Neural cell (in vitro differentiated cells): Measurements from ENCODE around the gene SHISA7. TPM values are rescaled to one million over a fixed set of nuclear protein-coding genes. Genes with fewer than 3 reads are reported as not detected.

Experiments
- H2AFZ ChIP-seq: fragments of 200-600, 300-800 bp; sonication (generic), shearing (Covaris generic); 2 replicates; pipeline ENCODE4 v1.6.0; 2014; ENCODE audit warnings: low read depth, mild to moderate bottlenecking, antibody characterized with exemption, low read length, moderate library complexity
- H3F3A ChIP-seq: fragments of 200-600 bp; shearing (Covaris generic); 2 replicates; pipeline ENCODE4 v1.6.1; 2016; ENCODE audit warnings: mild to moderate bottlenecking, moderate library complexity, mixed read lengths, antibody characterized with exemption, low read length; ENCODE audit not compliant: insufficient read depth, poor library complexity, severe bottlenecking
- H3K27ac ChIP-seq: fragments of 200-600, 300-800 bp; sonication (generic), shearing (Covaris generic); 2 replicates; pipeline ENCODE4 v1.5.1; 2014; ENCODE audit warnings: mild to moderate bottlenecking, low read length, moderate library complexity
- H3K27me3 ChIP-seq: fragments of 300-800, 200-600 bp; sonication (generic), shearing (Covaris generic); 2 replicates; pipeline ENCODE4 v1.6.0; 2014; ENCODE audit warnings: mild to moderate bottlenecking, low read depth, low read length, moderate library complexity; ENCODE audit not compliant: insufficient read depth
- H3K36me3 ChIP-seq: fragments of 300-800, 200-600 bp; sonication (generic), shearing (Covaris generic); 2 replicates; pipeline ENCODE4 v1.5.1; 2014; ENCODE audit warnings: mild to moderate bottlenecking, antibody characterized with exemption, low read length, moderate library complexity; ENCODE audit not compliant: insufficient read depth
- H3K4me2 ChIP-seq: fragments of 300-800, 200-600 bp; sonication (generic), shearing (Covaris generic); 2 replicates; pipeline ENCODE4 v1.6.0; 2014; ENCODE audit warnings: mild to moderate bottlenecking, low read length
- H3K4me3 ChIP-seq: fragments of 300-800, 200-600 bp; sonication (generic), shearing (Covaris generic); 2 replicates; pipeline ENCODE4 v1.5.1; 2014; ENCODE audit warnings: mild to moderate bottlenecking, low read length, moderate library complexity
- H3K79me2 ChIP-seq: fragments of 200-600 bp; shearing (Covaris generic); replicated peaks from 2 replicates; pipeline ENCODE4 v1.6.0; 2014; ENCODE audit warnings: mild to moderate bottlenecking, low read length, moderate library complexity; ENCODE audit not compliant: insufficient read depth
- H3K9ac ChIP-seq: fragments of 300-800, 200-600 bp; sonication (generic), shearing (Covaris generic); 2 replicates; pipeline ENCODE4 v1.6.1; 2016; ENCODE audit warnings: mild to moderate bottlenecking, low read length, mixed read lengths
- H3K9me2 ChIP-seq: fragments of 200-600 bp; shearing (Covaris generic); 2 replicates; pipeline ENCODE4 v1.6.1; 2016; ENCODE audit warnings: mild to moderate bottlenecking, low read length, mixed read lengths; ENCODE audit not compliant: insufficient read depth
- H3K9me3 ChIP-seq: fragments of 200-600, 300-800 bp; sonication (generic), shearing (Covaris generic); 2 replicates; pipeline ENCODE4 v1.6.1; 2016; ENCODE audit warnings: mild to moderate bottlenecking, mixed run types, low read length, moderate library complexity, mixed read lengths
- H4K20me1 ChIP-seq: fragments of 200-600 bp; shearing (Covaris generic); 2 replicates; pipeline ENCODE4 v1.6.1; 2016; ENCODE audit warnings: mild to moderate bottlenecking, mixed run types; ENCODE audit not compliant: insufficient read depth
- CTCF ChIP-seq: fragments of 450-650 bp; IDR thresholded peaks from 2 replicates; pipeline ENCODE4 v1.5.1; 2014; ENCODE audit warnings: antibody characterized with exemption, mild to moderate bottlenecking, moderate library complexity; ENCODE audit not compliant: poor library complexity, severe bottlenecking
- EP300 ChIP-seq: fragments of 450-650 bp; conservative IDR thresholded peaks from 2 replicates; pipeline ENCODE4 v1.6.1; 2014; ENCODE audit warnings: antibody characterized with exemption, mild to moderate bottlenecking, moderate library complexity; ENCODE audit not compliant: poor library complexity, severe bottlenecking
- EZH2 ChIP-seq: fragments of 200-600, 300-800 bp; shearing (Covaris generic), sonication (generic); IDR thresholded peaks from 2 replicates; pipeline ENCODE4 v1.6.1; 2014; ENCODE audit warnings: antibody characterized with exemption, low read length, borderline replicate concordance, mild to moderate bottlenecking; ENCODE audit not compliant: insufficient read depth, poor library complexity, severe bottlenecking
- MXI1 ChIP-seq: fragments of 450-650 bp; conservative IDR thresholded peaks from 2 replicates; pipeline ENCODE4 v1.6.1; 2014; ENCODE audit warnings: antibody characterized with exemption, mild to moderate bottlenecking; ENCODE audit not compliant: poor library complexity, severe bottlenecking
- POLR2AphosphoS5 ChIP-seq: IDR thresholded peaks from 2 replicates; pipeline ENCODE4 v1.6.1; 2012
- RAD21 ChIP-seq: fragments of 450-650 bp; conservative IDR thresholded peaks from 2 replicates; pipeline ENCODE4 v1.6.1; 2014; ENCODE audit warnings: antibody characterized with exemption, mild to moderate bottlenecking, moderate library complexity
- REST ChIP-seq: IDR thresholded peaks from 2 replicates; pipeline ENCODE4 v1.6.1; 2012; ENCODE audit warnings: borderline replicate concordance
- SMC3 ChIP-seq: fragments of 450-650 bp; conservative IDR thresholded peaks from 2 replicates; pipeline ENCODE4 v1.6.1; 2014; ENCODE audit warnings: antibody characterized with exemption, mild to moderate bottlenecking, moderate library complexity; ENCODE audit not compliant: poor library complexity
- TAF1 ChIP-seq: IDR thresholded peaks from 2 replicates; pipeline ENCODE4 v1.6.1; 2012; ENCODE audit warnings: low read depth
- polyA plus RNA-seq: library from polyadenylated mRNA; depleted of rRNA; stranded (reverse); fragments of >200 nt; gene quantifications from 2 replicates; pipeline ENCODE4 v1.2.3, GENCODE V29; 2014

The SHISA7 gene
- polyA plus RNA-seq, 1 donor from 2014 or later: 4.5 TPM

- no peaks in the 10 kb centered on the region for H3K9me2 ChIP-seq
- H3K4me3 ChIP-seq: no peak overlapping the region
- no peak overlapping the region for H2AFZ ChIP-seq
- no peak overlapping the region for H3K9ac ChIP-seq
- TF ChIP-seq REST (no peak), MXI1 (no peak), RAD21 (no peak), EP300 (no peak), SMC3 (no peak), POLR2AphosphoS5 (no peak)
- no peaks in the 10 kb centered on the region for H3K9me3 ChIP-seq
- no peaks in the 10 kb centered on the region for H3K36me3 ChIP-seq
- no peaks in the 10 kb centered on the region for H3F3A ChIP-seq
- no peaks in the 10 kb centered on the region for H3K79me2 ChIP-seq
- no peak overlapping the region for H3K27ac ChIP-seq
- no peaks in the 10 kb centered on the region for H3K27me3 ChIP-seq
- no peaks in the 10 kb centered on the region for H4K20me1 ChIP-seq
- H3K4me2 ChIP-seq: no peak overlapping the region
Observed at GRCh38 chr19:55471266-55471665, 28.2 kb upstream of the SHISA7 start.

DNA sequence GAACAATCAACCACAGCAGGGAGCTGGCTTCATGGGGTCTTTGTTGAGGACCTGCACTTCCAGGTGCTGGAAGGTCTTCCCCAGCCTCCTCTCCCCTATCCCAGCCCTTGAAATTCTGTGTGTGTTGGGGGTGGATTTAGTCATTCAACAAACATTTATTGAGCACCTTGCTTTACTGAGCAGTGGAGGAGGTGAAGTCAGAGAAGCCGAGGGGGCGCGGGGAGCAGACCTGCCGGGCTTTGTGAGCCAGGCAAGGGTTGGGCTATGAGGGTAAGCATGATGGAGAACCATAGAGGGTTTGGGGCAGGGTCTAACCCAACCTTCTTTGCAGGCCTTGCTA, 24.9 kb upstream of the SHISA7 start:
- Histone ChIP-seq H3K4me3 (no peak overlapping the region), H3K9ac (no peak overlapping the region), H2AFZ (no peak overlapping the region), H3K79me2 (no peaks in the 10 kb centered on the region), H3K9me3 (no peaks in the 10 kb centered on the region), H3K27me3 (no peaks in the 10 kb centered on the region), H3K4me2 (no peak overlapping the region), H4K20me1 (no peaks in the 10 kb centered on the region), H3F3A (no peaks in the 10 kb centered on the region), H3K27ac (no peak overlapping the region), H3K9me2 (no peaks in the 10 kb centered on the region), H3K36me3 (no peaks in the 10 kb centered on the region)
- no peak for TF ChIP-seq MXI1
- TF ChIP-seq CTCF: no peak
- no peak for TF ChIP-seq TAF1
- TF ChIP-seq REST: no peak
- no peak for TF ChIP-seq RAD21
- TF ChIP-seq SMC3: no peak
- no peak for TF ChIP-seq EP300
- TF ChIP-seq EZH2: no peak
- TF ChIP-seq POLR2AphosphoS5: no peak
